GM21423 (cell line): ENCODE data around the gene MIER1.
"Not testable (repeated sequence)": the region's sequence is repeated elsewhere in the genome, so short reads cannot be mapped to it uniquely, and the experiment has no call there.

Experiments
- ATAC-seq: cut with Tn5 transposase; IDR thresholded peaks from one replicate; pipeline ENCODE4 v1.9.1; 2021; ENCODE audit warnings: mild to moderate bottlenecking, moderate library complexity; ENCODE audit not compliant: unreplicated experiment

The MIER1 gene

DNA sequence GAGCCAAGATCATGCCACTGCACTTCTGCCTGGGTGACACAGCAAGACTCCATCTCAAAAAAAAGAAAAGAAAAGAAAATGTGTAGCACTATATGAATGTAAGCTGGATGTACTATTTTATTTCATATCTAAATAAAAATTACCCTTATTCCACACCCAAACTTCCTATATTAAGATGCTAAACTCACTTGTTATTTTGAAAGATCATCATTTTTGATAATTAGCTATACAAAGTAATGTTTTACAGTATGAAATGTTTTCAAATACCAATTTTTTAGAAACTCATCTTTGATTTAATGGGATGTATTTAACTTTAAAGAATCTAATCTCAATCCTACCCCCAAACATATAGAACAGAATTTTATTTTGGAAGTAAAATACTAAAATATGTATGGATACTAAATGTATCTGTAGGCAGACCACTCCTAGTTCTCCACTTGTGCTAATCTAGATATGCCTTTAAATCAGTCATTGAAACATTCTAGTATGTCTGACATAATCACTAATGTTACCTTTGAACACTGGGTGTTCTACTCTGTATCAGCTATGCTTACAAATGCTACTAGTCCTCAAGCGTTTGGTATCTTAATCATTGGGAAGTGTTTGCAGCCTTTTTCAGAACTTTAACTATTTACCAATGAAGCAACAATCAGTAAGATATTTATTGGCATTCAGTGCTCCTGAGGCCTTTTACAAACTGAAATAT, 12.9 kb downstream of the MIER1 start:
- no peak for ATAC-seq

DNA sequence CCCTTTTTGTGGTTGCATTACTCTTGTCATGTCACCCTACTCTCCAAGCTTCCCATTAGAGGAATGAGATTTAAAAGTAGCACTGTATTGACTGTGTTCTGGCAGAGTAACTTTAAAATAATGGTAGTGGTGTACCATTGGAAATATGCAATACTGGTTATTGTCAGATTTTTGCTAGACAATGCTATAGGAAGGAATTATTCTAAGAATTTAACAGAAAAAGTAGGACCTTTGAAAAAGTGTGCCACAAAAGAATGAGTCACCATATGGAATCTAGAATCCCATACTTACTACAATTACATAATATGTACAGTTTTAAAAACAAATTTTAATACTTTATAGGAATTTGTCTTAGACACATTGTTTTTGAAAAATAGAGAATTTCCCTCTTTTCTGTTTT, 13.8 kb downstream of the MIER1 start:
- no peak for ATAC-seq

DNA sequence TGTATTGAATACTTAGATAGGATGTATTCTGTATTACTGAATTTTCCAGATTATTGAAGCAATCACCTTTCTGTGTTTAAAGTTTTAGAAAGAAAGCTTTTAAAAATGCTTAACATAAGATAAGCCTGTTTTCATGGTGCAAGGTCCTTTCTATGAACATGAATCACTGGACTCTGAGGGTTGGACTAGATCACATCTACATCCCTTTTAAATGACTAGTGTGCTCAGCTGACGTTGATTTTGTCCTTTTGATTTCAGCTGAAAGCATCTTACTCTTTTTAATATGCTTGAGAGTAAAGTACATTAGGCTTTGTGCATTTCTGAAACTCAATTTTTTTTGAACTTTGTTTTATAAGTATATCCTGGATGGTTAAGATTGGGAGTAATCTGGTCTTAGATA, 16.2 kb downstream of the MIER1 start:
- no peak for ATAC-seq

DNA sequence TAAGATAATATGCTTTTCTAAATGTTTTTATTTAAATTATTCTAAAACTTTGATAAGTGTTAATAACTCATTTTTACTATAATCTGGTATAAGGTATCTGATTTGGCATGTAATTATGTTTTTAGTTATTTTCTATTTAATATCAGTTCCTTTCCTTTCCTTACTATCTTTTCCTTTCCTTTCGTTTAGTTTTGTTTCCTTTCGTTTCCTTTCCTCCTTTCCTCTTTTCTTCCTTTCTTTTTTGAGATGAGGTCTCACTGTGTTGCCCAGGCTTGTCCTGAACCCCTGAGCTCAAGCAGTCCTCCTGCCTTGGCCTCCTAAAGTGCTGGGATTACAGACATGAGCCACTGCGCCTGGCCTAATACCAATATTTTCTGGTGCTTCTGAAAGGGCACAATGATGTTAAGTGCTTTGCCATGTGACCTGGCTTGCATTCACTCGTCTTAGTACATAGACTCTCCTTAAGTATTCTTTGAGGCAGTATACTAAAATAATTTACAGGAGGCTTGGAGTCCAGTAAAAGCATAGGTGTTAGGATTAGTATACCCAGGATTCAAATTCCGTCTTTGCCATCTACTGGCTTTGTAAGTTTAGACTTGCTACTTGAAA, 18.7 kb downstream of the MIER1 start:
- ATAC-seq: no peak

DNA sequence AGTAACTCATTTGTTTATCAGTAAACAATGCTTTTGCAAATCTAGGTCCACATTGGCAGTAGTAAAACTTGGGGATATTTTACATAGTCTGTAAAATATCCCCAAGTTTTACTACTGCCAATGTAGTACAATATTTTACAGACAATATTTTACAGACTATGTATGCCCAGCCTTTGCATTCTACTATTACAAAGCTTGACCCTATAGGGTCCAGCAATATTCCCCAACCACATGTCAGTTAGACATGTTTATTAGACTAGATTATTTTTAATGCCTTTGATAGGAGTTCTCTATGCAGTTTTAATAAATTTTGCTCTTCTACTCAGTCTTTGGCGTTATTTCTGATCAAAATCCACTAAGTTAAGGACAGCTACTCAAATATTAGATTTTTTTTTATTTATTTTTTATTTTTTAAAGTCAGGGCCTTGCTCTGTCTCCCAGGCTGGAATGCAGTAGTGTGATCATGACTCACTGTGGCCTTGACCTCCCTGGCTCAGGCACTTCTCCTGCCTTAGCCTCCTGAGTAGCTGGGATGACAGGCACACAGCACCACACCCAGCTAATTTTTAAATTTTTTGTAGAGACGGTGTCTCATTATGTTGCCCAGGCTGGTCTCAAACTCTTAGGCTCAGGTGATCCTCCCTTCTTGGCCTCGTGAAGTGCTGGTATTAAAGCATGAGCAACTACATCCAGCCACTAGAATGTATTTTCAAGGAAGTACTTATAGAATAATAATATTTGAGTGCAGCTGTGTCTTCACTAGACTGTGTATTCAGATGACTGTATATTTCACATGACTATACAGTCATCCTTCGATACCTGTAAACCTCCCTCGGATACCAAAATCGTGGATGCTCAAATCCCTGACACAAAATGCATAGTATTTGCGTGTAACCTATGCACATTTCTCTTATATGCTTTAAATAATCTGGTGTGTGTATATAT, 19.8 kb downstream of the MIER1 start:
- ATAC-seq: no peak

- ATAC-seq: no peak
These were observed 20.5 kb downstream of the MIER1 start for GRCh38 chr1:66945316-66945715.

DNA sequence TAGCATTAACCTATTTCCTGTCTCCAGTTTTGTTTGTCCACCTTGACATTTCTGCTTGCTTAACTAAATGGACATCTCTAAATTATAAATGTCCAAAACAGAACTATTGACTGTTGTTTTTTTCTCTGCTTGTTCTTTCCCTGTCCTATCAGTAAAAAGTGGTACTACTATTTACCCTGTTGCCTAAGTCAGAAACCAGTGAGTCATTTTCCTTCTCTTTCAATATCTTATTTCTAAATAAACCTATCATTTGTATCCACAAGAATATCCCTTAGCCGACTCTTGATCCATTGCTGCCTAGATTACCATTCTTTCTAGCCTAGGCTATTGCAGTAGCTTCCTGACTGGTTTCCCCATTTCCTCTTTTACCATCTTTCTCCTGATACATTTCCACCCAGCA, 22.5 kb downstream of the MIER1 start:
- ATAC-seq: no peak

DNA sequence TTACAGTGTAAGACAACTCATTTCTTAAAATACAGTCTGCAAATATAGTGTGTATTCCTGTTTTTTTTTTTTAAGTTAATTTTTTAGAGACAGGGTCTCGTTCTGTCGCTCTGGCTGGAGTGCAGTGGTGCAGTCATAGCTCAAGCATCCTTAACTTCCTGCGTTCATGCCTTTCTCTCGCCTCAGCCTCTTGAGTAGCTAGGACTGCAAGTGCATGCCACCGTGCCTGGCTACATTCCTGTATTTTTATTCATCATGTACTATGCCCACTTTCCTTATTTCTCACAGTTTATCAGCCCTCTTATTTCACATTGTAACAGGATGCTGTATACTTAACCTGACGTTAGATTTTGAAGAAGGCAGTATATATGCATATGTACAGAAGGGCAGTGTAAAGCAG, 26.7 kb downstream of the MIER1 start:
- no peak for ATAC-seq

DNA sequence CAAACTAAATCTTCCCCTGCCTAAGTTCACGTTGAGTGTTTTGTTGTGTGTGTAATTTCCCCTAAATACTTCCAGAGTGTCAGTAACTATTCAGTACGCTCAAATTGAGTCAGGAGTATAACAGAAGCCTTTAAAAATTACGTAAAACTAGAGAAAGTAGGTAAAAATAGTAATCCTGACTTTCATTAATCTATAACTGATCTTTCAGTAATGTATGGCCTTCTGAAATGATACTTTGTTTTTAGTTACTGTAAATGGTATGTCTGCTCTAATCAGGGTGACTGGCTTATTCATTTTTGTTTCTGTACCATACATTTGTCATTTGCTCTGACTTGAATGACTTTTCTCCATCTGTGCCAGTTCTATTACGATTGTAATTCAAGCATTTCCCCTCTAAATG, 29.4 kb downstream of the MIER1 start:
- peak; percentile 86 for ATAC-seq

DNA sequence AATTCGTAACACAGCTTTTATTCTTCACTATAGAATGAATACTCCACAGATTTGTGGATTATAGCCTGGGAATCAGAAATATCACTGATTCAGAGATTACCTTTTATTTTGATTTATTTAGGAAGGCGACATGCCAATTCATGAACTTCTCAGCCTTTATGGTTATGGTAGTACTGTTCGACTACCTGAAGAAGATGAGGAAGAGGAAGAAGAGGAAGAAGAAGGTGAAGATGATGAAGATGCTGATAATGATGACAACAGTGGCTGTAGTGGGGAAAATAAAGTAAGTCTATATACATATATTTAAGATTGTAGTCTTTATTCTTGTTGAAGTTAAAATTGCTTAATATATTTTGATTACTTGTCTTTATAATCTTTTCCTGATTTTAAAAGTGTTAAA, 33.1 kb downstream of the MIER1 start:
- ATAC-seq: no peak

DNA sequence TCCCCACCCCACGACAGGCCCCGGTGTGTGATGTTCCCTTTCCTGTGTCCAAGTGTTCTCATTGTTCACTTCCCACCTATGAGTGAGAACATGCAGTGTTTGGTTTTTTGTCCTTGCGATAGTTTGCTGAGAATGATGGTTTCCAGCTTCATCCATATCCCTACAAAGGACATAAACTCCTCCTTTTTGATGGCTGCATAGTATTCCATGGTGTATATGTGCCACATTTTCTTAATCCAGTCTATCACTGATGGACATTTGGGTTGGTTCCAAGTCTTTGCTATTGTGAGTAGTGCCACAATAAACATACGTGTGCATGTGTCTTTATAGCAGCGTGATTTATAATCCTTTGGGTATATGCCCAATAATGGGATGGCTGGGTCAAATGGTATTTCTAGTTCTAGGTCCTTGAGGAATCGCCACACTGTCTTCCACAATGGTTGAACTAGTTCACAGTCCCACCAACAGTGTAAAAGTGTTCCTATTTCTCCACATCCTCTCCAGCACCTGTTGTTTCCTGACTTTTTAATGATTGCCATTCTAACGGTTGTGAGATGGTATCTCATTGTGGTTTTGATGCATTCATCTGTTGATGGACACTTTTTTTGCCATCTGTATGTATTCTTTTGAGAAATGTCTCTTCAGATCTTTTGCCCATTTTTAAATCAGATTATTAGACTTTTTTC, 41.5 kb downstream of the MIER1 start:
- not testable (repeated sequence) for ATAC-seq

GRCh38 chr1:66968574-66968973, 43.8 kb downstream of the MIER1 start:
- ATAC-seq: no peak

DNA sequence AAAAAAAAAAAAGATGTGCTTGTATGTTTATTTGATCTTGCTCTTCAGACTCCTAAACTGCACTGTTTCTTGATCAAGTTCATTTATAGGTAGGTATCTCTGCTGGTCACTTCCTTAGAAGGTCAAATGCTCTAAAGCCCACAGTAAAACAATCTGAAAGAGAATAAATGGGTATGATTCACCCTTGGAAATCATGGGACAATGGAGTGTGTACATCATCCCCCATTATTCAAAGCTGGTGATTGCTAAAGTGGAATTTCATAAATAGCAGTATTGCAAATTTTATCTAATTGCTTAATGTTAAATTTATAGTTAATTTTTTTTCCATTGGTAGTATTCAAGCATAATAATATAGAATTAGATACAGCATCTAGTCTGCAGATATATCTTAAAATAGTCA, 53.4 kb downstream of the MIER1 start:
- ATAC-seq: no peak

- ATAC-seq: not testable (repeated sequence)
These were observed 54.8 kb downstream of the MIER1 start for GRCh38 chr1:66979621-66980020.

GRCh38 chr1:66980745-66981367, 56.1 kb downstream of the MIER1 start:
- no peak for ATAC-seq

GRCh38 chr1:66981679-66982078, 56.9 kb downstream of the MIER1 start:
- no peak for ATAC-seq

- ATAC-seq: peak; percentile 55
These were observed 57.9 kb downstream of the MIER1 start for GRCh38 chr1:66982561-66983260.

GRCh38 chr1:66984491-66984890, 59.7 kb downstream of the MIER1 start:
- ATAC-seq: peak; percentile 86

DNA sequence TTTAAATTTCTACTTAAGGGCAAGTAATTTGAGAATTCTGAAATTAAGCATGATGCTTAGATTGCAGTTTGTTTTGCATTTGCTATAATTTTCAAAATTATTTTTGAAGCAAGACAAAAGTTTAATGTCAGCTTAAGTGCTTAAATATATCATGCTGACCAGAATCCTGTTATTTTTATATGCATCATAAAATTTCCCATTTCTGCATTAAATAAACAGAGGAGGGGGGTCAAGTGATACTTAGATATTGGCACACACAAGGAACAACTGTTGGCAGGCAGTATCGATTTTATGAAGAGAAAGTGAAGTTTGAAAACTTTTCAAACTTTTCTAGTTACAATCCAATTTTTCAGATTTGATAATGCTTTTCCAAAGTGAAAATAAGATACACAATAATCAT, 61.0 kb downstream of the MIER1 start:
- no peak for ATAC-seq

- ATAC-seq: no peak
These were observed 68.3 kb downstream of the MIER1 start for GRCh38 chr1:66993076-66993475.
